RWPE2 (cell line): ENCODE results near the gene CAPS.

Experiments
- ATAC-seq: fragments of 200-7000 bp; cut with Tn5 transposase; 3 replicates; pipeline ENCODE4 v1.9.1; 2021; ENCODE audit warnings: low read depth
- DNase-seq: peaks from one replicate; pipeline ENCODE4 v3.0.0-alpha.2; 2020; ENCODE audit warnings: low spot score
- H3K27ac ChIP-seq: fragments of 450-650 bp; 2 replicates; pipeline ENCODE4 v1.5.1; 2017; ENCODE audit warnings: mild to moderate bottlenecking; ENCODE audit not compliant: poor library complexity, severe bottlenecking
- H3K27me3 ChIP-seq: fragments of 250-450 bp; sonication (Bioruptor Pico); 2 replicates; pipeline ENCODE4 v1.5.1; 2021; ENCODE audit warnings: mild to moderate bottlenecking, moderate library complexity; ENCODE audit not compliant: insufficient read depth, poor library complexity, severe bottlenecking
- H3K36me3 ChIP-seq: fragments of 250-450 bp; sonication (Bioruptor Pico); 2 replicates; pipeline ENCODE4 v1.5.1; 2020; ENCODE audit warnings: low read depth, mild to moderate bottlenecking, moderate library complexity
- H3K4me1 ChIP-seq: fragments of 250-450 bp; sonication (Bioruptor Pico); 2 replicates; pipeline ENCODE4 v1.5.1; 2021; ENCODE audit warnings: mild to moderate bottlenecking, moderate library complexity; ENCODE audit not compliant: insufficient read depth, poor library complexity, severe bottlenecking
- H3K4me3 ChIP-seq: fragments of 250-450 bp; sonication (Bioruptor Pico); 2 replicates; pipeline ENCODE4 v1.5.1; 2021; ENCODE audit warnings: mild to moderate bottlenecking, moderate library complexity; ENCODE audit not compliant: severe bottlenecking
- H3K9me3 ChIP-seq: fragments of 250-450 bp; sonication (Bioruptor Pico); 2 replicates; pipeline ENCODE4 v1.5.1; 2021; ENCODE audit warnings: mild to moderate bottlenecking, moderate library complexity; ENCODE audit not compliant: severe bottlenecking
- CTCF ChIP-seq: fragments of 450-650 bp; IDR thresholded peaks from one replicate; pipeline ENCODE4 v1.5.1; 2017; ENCODE audit warnings: mild to moderate bottlenecking, moderate library complexity; ENCODE audit not compliant: poor library complexity, severe bottlenecking

The CAPS gene

GRCh38 chr19:5913739-5914357 lies at the start of gene CAPS:
CAPS (plus strand) TSS chr19:5914254; CDS start chr19:5914407, 153 bp downstream.
- no peak for TF ChIP-seq CTCF
- H3K36me3 ChIP-seq, result no peaks in the 10 kb centered on the region
- ATAC-seq (peak; percentile 75), DNase-seq (no peak)
- H3K4me3 ChIP-seq, result no peak within 1 kb of the TSS
- H3K27ac ChIP-seq, result peak within 1 kb of the TSS; percentile 32
- H3K27me3 ChIP-seq, result no peaks in the 10 kb centered on the region
- H3K9me3 ChIP-seq, result no peaks in the 10 kb centered on the region
- peaks cover 22% of the 10 kb centered on the region for H3K4me1 ChIP-seq

GRCh38 chr19:5864725-5865486 lies 49.1 kb upstream of the CAPS start:
- H3K27ac ChIP-seq, result no peak overlapping the region
- no peaks in the 10 kb centered on the region for H3K27me3 ChIP-seq
- no peaks in the 10 kb centered on the region for H3K9me3 ChIP-seq
- TF ChIP-seq CTCF, result no peak
- H3K4me1 ChIP-seq, result no peaks in the 10 kb centered on the region
- no peak overlapping the region for H3K4me3 ChIP-seq
- no peaks in the 10 kb centered on the region for H3K36me3 ChIP-seq
- ATAC-seq, result no peak
- DNase-seq, result no peak

- no peak for DNase-seq
- H3K4me3 ChIP-seq, result no peak overlapping the region
- no peaks in the 10 kb centered on the region for H3K36me3 ChIP-seq
- H3K27me3 ChIP-seq, result no peaks in the 10 kb centered on the region
- no peaks in the 10 kb centered on the region for H3K9me3 ChIP-seq
- no peak overlapping the region for H3K27ac ChIP-seq
- no peaks in the 10 kb centered on the region for H3K4me1 ChIP-seq
- ATAC-seq, result no peak
- no peak for TF ChIP-seq CTCF
Observed at GRCh38 chr19:5865772-5866171, 48.3 kb upstream of the CAPS start.

GRCh38 chr19:5867201-5868136 lies 46.6 kb upstream of the CAPS start:
- ATAC-seq (no peak), DNase-seq (no peak)
- Histone ChIP-seq H3K4me1 (no peaks in the 10 kb centered on the region), H3K27ac (no peak overlapping the region), H3K27me3 (no peaks in the 10 kb centered on the region), H3K4me3 (no peak overlapping the region), H3K36me3 (no peaks in the 10 kb centered on the region), H3K9me3 (no peaks in the 10 kb centered on the region)
- TF ChIP-seq CTCF, result no peak
